ENCODE data around the gene CDH4. TPM values are rescaled to one million over a fixed set of nuclear protein-coding genes. Genes with fewer than 3 reads are reported as not detected.

Gene CDH4
- total RNA-seq, 6 donors from 2014 or later: 0.20 to 1.0 (median 0.40) TPM; not detected in 1

DNA sequence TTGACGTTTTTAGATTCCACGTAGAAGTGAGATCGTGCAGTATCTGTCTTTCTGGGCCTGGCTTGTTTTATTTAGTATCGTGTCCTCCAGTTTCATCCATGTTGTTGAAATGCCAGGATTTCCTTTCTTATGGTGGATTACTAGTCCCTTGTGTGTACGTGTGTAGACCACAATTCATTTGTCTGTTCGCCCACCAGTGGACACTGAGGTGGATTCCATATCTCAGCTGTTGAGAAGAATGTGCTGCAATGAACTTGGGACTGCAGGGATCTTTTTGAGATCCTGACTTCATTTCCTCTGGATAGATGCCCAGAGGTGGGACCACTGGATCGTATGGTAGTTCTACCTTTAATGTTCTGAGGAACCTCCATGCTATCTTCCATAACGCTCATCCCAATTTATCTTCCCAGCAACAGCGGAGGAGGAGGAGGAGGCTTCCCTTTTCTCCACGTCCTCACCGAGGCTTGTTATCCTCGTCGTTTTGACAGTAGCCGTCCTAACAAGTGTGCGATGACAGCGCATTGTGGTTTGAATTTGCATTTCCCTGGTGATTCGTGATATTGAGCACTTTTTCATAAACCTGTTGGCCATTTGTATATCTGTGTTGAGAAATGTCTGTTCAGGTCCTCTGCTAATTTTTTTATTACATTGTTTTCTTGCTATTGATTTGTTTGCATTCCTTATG is 62.4 kb downstream of the CDH4 start:
- Histone ChIP-seq H3K27ac (no peak overlapping the region), H3K27me3 (no peaks in the 10 kb centered on the region), H3K4me3 (no peak overlapping the region), H3K36me3 (no peaks in the 10 kb centered on the region), H3K9me3 (no peaks in the 10 kb centered on the region), H3K4me1 (no peaks in the 10 kb centered on the region)
- no peak for DNase-seq
- WGBS, 2 donors: 79 to 86% methylated on average over 17 of the region's 17 CpGs
- no peak for ATAC-seq (ENCODE audit: low FRiP score in 2 of 2)
- TF ChIP-seq POLR2A (IDR thresholded peaks at IDR 0.05) (no peak), EP300 (IDR thresholded peaks at IDR 0.05) (no peak), POLR2AphosphoS5 (IDR thresholded peaks at IDR 0.05) (no peak)
- TF ChIP-seq, protein P1, sequence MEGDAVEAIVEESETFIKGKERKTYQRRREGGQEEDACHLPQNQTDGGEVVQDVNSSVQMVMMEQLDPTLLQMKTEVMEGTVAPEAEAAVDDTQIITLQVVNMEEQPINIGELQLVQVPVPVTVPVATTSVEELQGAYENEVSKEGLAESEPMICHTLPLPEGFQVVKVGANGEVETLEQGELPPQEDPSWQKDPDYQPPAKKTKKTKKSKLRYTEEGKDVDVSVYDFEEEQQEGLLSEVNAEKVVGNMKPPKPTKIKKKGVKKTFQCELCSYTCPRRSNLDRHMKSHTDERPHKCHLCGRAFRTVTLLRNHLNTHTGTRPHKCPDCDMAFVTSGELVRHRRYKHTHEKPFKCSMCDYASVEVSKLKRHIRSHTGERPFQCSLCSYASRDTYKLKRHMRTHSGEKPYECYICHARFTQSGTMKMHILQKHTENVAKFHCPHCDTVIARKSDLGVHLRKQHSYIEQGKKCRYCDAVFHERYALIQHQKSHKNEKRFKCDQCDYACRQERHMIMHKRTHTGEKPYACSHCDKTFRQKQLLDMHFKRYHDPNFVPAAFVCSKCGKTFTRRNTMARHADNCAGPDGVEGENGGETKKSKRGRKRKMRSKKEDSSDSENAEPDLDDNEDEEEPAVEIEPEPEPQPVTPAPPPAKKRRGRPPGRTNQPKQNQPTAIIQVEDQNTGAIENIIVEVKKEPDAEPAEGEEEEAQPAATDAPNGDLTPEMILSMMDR (IDR thresholded peaks at IDR 0.05): no peak

DNA sequence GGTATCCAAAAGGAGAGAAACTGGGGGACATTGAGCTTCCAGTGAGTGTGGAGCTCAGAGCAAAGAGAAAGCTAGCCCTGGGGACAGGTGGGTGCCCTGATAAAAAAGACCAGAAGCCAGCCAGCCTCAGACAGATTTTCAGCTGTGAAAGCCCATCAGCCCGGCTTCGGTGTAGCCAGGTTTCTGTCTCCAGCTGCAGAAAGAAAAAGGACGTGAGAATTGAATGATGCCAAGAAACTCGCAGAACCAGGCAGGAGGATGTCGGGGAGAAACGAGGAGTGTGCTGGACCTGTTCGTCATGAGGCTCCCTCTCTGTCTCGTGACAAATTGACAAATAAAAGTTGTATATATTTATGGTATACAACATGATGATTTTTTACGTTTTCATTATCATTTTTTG is 63.3 kb downstream of the CDH4 start:
- no peaks in the 10 kb centered on the region for H3K9me3 ChIP-seq
- TF ChIP-seq POLR2A (IDR thresholded peaks at IDR 0.05) (no peak), POLR2AphosphoS5 (IDR thresholded peaks at IDR 0.05) (no peak), EP300 (IDR thresholded peaks at IDR 0.05) (no peak)
- TF ChIP-seq, protein P1 (IDR thresholded peaks at IDR 0.05): no peak
- no peaks in the 10 kb centered on the region for H3K27me3 ChIP-seq
- no peaks in the 10 kb centered on the region for H3K4me1 ChIP-seq
- WGBS, 2 donors: 66 to 83% methylated on average over 9 of the region's 9 CpGs
- DNase-seq: no peak
- no peak for ATAC-seq (ENCODE audit: low FRiP score in 2 of 2)
- H3K4me3 ChIP-seq: no peak overlapping the region
- no peaks in the 10 kb centered on the region for H3K36me3 ChIP-seq
- H3K27ac ChIP-seq: no peak overlapping the region

DNA sequence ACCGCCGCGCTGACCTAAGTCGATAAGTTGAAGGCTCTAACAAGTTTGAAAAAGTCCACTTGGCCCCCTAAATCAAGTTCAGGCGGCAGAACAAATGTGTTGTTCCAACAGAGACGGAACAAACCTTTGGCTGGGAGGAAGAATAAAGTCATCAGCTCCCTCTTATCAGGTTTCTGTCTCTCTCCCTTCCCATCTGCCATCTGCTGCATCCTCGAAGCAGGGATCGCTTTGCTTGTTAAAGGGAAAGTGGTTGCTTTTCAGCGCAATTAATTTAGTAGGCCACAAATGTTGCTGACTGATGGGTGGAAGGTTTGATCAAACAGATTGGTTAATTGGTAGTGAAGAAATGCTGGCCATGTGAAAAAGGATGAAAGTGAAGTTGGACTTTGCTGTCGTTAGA is 64.3 kb downstream of the CDH4 start:
- H3K27me3 ChIP-seq: no peaks in the 10 kb centered on the region
- H3K36me3 ChIP-seq: no peaks in the 10 kb centered on the region
- H3K4me3 ChIP-seq: no peak overlapping the region
- H3K9me3 ChIP-seq: no peaks in the 10 kb centered on the region
- DNase-seq (no peak), ATAC-seq (ENCODE audit: low FRiP score in 2 of 2) (no peak)
- 76 to 79% methylated on average over 10 of the region's 10 CpGs for WGBS, 2 donors
- TF ChIP-seq, protein P1 (IDR thresholded peaks at IDR 0.05): no peak
- TF ChIP-seq EP300 (IDR thresholded peaks at IDR 0.05): no peak
- no peak for TF ChIP-seq POLR2A (IDR thresholded peaks at IDR 0.05)
- no peak for TF ChIP-seq POLR2AphosphoS5 (IDR thresholded peaks at IDR 0.05)
- H3K4me1 ChIP-seq: no peaks in the 10 kb centered on the region
- H3K27ac ChIP-seq: no peak overlapping the region

DNA sequence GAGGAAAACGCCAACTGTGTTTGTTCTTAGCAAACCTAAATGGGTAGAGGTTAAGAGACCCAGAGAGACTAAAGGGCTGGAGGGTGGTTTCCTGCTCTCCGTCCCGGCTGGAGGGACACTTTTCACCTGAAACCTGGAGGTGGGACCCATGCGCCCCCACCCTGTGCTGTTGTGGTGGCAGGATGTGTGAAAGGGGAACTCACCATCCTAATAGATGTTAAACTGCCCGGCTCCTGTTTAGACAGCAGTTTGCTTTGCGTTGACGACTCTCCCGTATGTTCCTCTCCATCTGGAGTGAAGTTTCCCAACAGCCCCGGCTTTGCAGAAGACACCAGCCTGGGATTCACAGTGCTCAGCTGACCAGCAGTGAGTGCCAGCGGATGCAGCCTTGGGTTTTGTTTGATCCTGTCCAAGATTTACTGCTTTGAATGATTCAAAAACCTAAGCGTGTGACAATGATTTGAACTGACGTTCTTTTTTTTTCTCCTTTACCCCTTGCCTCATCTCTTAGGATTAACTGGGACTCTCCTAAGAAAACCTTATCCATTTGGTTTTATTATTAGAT is 66.0 kb downstream of the CDH4 start:
- no peaks in the 10 kb centered on the region for H3K9me3 ChIP-seq
- no peak overlapping the region for H3K4me3 ChIP-seq
- H3K4me1 ChIP-seq: no peaks in the 10 kb centered on the region
- no peaks in the 10 kb centered on the region for H3K27me3 ChIP-seq
- H3K27ac ChIP-seq: no peak overlapping the region
- ATAC-seq (ENCODE audit: low FRiP score in 2 of 2): no peak
- DNase-seq: no peak
- WGBS, 2 donors: 43 to 51% methylated on average over 7 to 12 of the region's 12 CpGs
- TF ChIP-seq POLR2A (IDR thresholded peaks at IDR 0.05) (no peak), EP300 (IDR thresholded peaks at IDR 0.05) (no peak), POLR2AphosphoS5 (IDR thresholded peaks at IDR 0.05) (no peak)
- TF ChIP-seq, protein P1 (IDR thresholded peaks at IDR 0.05): no peak
- no peaks in the 10 kb centered on the region for H3K36me3 ChIP-seq

Measured in upper lobe of left lung (tissue), 6 donors.